K562 (cell line): ENCODE measurements around the gene NPAS2.

Source experiments
- CEBPB ChIP-seq: fragments of 450-650 bp; IDR thresholded peaks from 2 replicates; pipeline ENCODE4 v1.6.1; 2016; ENCODE audit warnings: missing genetic modification characterization, missing compliant biosample characterization
- CTCF ChIP-seq, 3 experiments: IDR thresholded peaks in 2 of 3; conservative IDR thresholded peaks in 1 of 3; 2 replicates each; pipeline ENCODE4 v1.5.1; 2011 to 2012; ENCODE audit warnings: low read length in 3 of 3, mild to moderate bottlenecking in 3 of 3, control low read depth in 2 of 3, improper control_type of control experiment in 1 of 3, inconsistent platforms in 1 of 3, low read depth in 1 of 3, mixed read lengths in 1 of 3, moderate library complexity in 1 of 3; ENCODE audit not compliant: insufficient read depth in 2 of 3

- TF ChIP-seq CEBPB (tag) (no peak), CTCF (IDR thresholded peaks at IDR 0.05 in 2 of 3, conservative IDR thresholded peaks at IDR 0.05 in 1 of 3; ENCODE audit: insufficient read depth in 2 of 3, low read depth in 1 of 3, low read length in 3 of 3) (no peak)
Measured at GRCh38 chr2:100963026-100963375, 143.1 kb downstream of the NPAS2 start.
